Superior temporal gyrus (tissue), 1 donor: Measurements from ENCODE around the gene HYAL2.
A peak's percentile ranks its signal among the peaks of the same experiment; 100 is the strongest.

Experiments used
- DNase-seq: peaks from one replicate; pipeline ENCODE4 v3.0.0-alpha.2; 2016; ENCODE audit errors: extremely low spot score

HYAL2 gene

DNA sequence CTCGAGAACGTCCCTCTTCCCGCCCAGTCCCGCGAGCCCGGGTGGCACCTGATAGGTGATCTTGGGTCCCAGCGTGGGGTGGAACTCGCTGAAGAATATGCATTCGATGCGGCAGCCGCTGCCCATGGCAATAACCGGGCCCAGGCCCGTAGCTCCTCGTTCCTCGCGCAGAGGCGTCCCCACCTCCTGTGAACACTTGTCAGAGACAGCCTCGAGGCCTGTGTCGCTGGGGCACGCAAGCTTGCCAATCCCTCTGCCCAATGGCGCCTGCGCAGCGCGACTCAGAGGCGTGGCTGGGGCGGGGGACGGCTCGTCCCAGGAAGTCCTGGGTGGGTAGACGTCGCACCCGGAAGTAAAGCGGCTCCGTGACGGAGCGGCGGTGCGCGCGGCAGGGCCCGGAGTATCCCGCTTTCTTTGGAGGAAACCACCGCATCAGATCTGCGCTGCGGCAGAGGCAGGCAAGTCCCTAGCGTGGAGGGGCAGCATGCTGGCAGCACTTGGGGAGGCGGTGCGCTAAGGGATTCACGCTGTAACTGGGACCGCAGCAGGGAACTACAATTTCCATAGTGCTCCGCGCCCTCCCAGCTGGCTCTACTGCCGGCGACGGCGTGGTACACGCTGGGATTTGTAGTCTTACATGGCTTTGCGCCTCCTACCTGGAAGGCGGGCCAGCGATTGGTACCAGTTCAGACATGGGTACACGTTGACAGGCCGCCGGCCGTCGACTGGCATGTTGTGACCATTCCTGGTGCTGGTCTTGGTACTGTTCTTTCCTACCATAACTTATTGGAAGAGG, 28.2 kb upstream of the HYAL2 start, which contains the start of the genes CYB561D2 and NPRL2:
Gene CYB561D2, plus strand, starts transcription at position 336 of the 796 bp plus-strand sequence. CDS start 572 bp downstream, outside the sequence.
Gene NPRL2, minus strand, starts transcription at position 249 of the 796 bp plus-strand sequence. Its CDS starts 123 bp downstream, at position 126.
- DNase-seq: peak; percentile 98

- no peak for DNase-seq
Measured at GRCh38 chr3:50350213-50350526, 27.6 kb upstream of the HYAL2 start.

- DNase-seq: peak; percentile 80
Measured at GRCh38 chr3:50347187-50347813, 24.8 kb upstream of the HYAL2 start.

DNA sequence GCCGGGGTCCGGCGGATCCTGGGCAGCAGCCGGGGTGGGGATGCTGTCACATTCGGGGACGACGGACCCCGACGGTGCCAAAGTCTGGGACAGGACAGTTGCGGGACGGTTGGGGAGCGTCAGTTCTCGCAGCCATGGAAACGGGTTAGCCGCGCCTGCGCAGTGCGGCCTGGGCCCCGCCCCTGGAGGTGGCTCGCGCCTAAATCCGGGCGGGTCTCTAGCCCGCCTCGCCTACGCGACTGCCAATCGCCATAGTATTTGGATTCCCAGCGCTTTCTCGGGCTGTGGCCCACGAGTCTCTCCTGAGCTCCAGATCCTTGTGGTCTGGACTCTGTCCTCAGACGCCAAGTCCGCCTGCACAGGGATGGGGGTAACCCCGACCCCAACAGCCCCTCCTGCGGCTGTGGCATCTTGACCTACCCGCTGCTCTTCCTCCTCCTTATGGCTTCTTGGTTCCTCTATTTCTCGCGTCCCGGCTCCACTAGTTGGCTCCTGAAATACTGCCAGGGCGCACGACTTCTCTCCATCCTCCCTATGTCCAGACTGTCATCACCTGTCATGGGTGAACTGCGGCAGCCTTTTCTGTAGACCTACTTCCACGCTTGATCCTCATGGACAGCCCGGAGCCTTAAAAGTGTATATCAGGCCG, 23.2 kb upstream of the HYAL2 start, which contains the start of gene ZMYND10:
Gene ZMYND10, minus strand, starts transcription at position 147 of the 649 bp plus-strand sequence. CDS start 153 bp downstream, outside the sequence.
- DNase-seq: no peak

DNA sequence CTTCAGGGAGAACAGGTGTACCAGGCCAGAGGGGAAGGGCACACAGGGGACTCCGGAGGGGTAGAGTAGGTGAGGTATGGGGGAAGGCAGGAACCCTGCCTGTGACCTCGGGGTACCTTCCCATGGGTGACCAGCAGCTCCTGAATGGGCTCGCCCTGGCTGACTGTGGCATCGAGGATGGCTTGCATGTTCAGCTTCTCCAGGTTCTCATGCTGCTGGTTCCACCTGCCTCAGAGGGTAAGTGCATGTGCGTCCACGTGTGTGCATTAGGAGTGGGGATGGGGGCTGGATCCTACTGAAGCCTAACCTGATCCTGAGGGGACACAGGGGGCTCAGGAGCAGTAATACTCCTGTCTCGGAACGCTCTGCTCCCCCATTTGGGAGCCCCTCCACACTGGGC, 22.5 kb upstream of the HYAL2 start:
- no peak for DNase-seq

DNA sequence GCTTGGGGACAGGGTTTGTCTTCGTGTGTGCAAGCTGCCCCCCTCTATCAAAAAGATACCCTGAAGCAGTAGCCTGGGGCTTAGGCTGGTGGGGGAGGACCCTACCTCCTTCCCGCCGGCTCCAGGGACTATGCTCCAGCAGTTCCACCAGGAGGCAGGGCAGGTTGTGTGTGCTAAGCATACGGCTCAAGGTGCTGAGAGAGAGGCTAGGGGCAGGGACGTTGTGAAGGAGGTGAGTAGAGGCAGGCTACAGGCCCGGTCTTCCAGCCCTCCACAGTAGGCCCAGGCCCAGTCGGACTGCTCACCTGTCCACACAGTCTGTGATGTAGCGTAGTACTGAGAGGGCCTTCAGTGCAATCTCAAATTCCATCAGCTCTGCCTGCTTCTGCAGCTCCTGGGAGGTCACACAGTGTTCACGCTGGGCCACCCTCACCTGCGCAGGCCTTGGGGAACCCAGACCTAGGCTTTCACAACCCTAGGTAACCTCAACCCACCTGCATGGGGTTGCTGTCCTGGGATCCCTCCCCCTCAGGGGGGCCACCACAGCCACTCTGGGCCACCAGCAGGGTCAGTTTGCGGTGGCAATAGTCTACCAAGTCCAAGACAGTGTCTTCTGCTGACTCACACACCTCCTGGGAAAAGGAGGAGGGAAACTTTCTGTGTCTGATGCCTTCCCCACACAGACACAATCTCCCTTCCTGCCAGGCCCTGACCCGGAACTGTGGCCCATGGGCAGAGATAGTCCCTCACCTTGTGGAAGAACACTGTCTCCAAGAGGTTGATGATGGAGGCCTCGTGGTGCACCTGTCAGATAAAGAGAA, 20.5 kb upstream of the HYAL2 start:
- no peak for DNase-seq

DNA sequence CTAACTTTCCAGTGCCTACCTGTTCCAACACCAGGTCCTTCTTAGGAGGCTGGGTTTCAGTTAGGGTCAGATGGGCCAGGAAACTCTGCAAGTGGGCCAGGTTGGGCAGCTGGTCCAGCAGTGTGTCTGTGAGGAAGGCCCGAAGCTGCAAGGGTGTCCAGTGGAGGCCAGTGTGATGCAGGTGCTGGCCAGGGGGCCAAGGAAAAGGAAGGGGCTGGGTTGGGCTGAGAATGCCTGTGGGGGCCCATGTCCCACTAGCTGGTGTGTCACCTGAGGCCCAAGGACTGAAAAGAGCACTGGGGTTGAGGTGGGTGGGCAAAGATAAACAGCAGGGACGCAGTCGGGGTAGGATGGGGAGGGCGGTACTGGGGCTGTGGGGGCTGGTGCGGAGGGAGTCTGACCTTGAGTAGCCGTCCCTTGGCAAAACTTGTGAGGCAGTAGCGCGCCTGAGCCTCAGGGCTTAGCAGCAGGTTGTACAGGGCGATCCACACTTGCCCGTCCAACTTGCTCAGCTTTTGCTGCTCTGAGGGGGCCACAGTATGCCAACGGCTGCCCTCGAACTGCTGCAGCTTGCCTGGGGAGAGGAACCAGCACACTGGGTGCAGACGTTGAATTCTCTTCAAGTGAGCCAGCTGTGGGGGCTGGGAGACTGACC, 19.6 kb upstream of the HYAL2 start:
- DNase-seq: no peak

DNA sequence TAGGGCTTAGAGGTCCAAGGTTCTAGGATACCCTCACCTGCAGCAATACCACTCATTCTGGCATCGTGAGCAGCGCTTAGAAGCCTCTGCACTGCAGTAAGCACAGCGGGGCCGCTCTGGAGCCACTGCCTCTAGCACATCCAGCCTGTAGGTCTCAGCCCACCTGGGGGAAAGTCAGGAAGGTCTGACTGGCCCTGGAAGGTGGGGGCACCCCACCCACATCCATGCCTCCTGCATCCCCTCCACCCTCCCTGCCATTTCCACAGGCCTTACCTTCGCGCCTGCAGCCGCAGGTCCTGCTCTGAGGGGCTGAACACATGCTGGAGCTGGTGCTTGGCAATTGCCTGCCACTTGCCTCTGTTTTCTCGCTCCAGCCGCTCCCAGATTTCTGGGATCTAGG, 19.0 kb upstream of the HYAL2 start:
- DNase-seq: no peak

GRCh38 chr3:50340448-50341329, 18.1 kb upstream of the HYAL2 start, which contains the start of gene RASSF1:
TSS of gene RASSF1 (minus strand) at chr3:50340836. CDS start at chr3:50340805, 31 bp downstream.
- no peak for DNase-seq

DNA sequence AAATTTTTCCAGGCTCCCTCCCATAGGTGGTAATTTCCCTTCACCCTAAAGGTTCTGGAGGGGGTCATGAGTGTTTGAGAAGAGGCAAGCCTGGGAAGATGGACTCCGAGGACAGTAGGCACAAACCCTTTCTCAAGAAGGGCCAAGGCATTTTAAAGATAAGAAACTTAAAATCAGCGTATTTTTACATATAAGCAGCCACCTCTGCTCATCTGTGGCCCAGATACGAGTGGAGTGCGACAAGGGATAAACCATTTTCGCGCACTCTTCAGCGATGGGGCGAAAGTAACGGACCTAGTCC, 17.6 kb upstream of the HYAL2 start:
- DNase-seq: no peak

- DNase-seq: no peak
Measured at GRCh38 chr3:50339485-50340146, 17.1 kb upstream of the HYAL2 start.

- DNase-seq: no peak
Measured at GRCh38 chr3:50338965-50339364, 16.4 kb upstream of the HYAL2 start.

GRCh38 chr3:50337175-50337861, 14.8 kb upstream of the HYAL2 start:
- peak; percentile 97 for DNase-seq

- DNase-seq: no peak
Measured at GRCh38 chr3:50336452-50337174, 14.1 kb upstream of the HYAL2 start.

GRCh38 chr3:50334339-50335075, 12.0 kb upstream of the HYAL2 start:
- DNase-seq: no peak

- no peak for DNase-seq
Measured at GRCh38 chr3:50333744-50334328, 11.3 kb upstream of the HYAL2 start.

GRCh38 chr3:50331364-50331907, 8.9 kb upstream of the HYAL2 start:
- DNase-seq: no peak
